ENCODE data around the gene COL6A2. TPM values are rescaled to one million over a fixed set of nuclear protein-coding genes. Genes with fewer than 3 reads are reported as not detected.

COL6A2 gene
- total and polyA plus RNA-seq, 8 donors = 362 to 647 (median 447) TPM

- intact Hi-C loops (cut with DNase I) = no loop called here
- peaks cover 0 to 11% of the 10 kb centered on the region in 2 donors for H3K27me3 ChIP-seq
- H3K4me1 ChIP-seq = peaks cover 0 to 7% of the 10 kb centered on the region in 2 donors
- peaks cover 0 to 4% of the 10 kb centered on the region in 2 donors for H3K36me3 ChIP-seq
- no peak overlapping the region for H3K4me3 ChIP-seq
- ATAC-seq (no peak), DNase-seq (peak in 1 of 4 donors; percentile 66)
- no peak overlapping the region for H3K27ac ChIP-seq
- peaks cover 0 to 4% of the 10 kb centered on the region in 2 donors for H3K9me3 ChIP-seq
- no peak for TF ChIP-seq CTCF (IDR thresholded peaks at IDR 0.05)
Measured at GRCh38 chr21:46156378-46156645, 58.4 kb downstream of the COL6A2 start.

- Histone ChIP-seq H3K4me3 (no peak overlapping the region), H3K36me3 (peaks cover 0 to 8% of the 10 kb centered on the region in 2 donors), H3K9me3 (peaks cover 0 to 5% of the 10 kb centered on the region in 2 donors), H3K4me1 (peaks cover 0 to 7% of the 10 kb centered on the region in 2 donors), H3K27ac (no peak overlapping the region), H3K27me3 (peaks cover 0 to 9% of the 10 kb centered on the region in 2 donors)
- ATAC-seq (no peak), DNase-seq (no peak)
- TF ChIP-seq CTCF (IDR thresholded peaks at IDR 0.05) = no peak
- intact Hi-C loops (cut with DNase I) = no loop called here
Measured at GRCh38 chr21:46156678-46157077, 58.8 kb downstream of the COL6A2 start.

GRCh38 chr21:46157396-46157986, 59.6 kb downstream of the COL6A2 start:
- no peak overlapping the region for H3K27ac ChIP-seq
- H3K4me1 ChIP-seq = peaks cover 0 to 7% of the 10 kb centered on the region in 2 donors
- intact Hi-C loops (cut with DNase I) = no loop called here
- H3K4me3 ChIP-seq = no peak overlapping the region
- H3K9me3 ChIP-seq = peaks cover 0 to 7% of the 10 kb centered on the region in 2 donors
- ATAC-seq = no peak
- no peak for TF ChIP-seq CTCF (IDR thresholded peaks at IDR 0.05)
- DNase-seq = no peak
- peaks cover 0 to 10% of the 10 kb centered on the region in 2 donors for H3K36me3 ChIP-seq
- H3K27me3 ChIP-seq = peaks cover 0 to 8% of the 10 kb centered on the region in 2 donors

- peaks cover 0 to 3% of the 10 kb centered on the region in 2 donors for H3K27me3 ChIP-seq
- H3K9me3 ChIP-seq = peaks cover 0 to 7% of the 10 kb centered on the region in 2 donors
- intact Hi-C loops (cut with DNase I) = no loop called here
- H3K4me3 ChIP-seq = no peak overlapping the region
- H3K4me1 ChIP-seq = peaks cover 0 to 6% of the 10 kb centered on the region in 2 donors
- H3K27ac ChIP-seq = no peak overlapping the region
- TF ChIP-seq CTCF (IDR thresholded peaks at IDR 0.05) = no peak
- DNase-seq (peak in 2 of 4 donors; percentile 29 to 62), ATAC-seq (no peak)
- H3K36me3 ChIP-seq = peaks cover 0 to 10% of the 10 kb centered on the region in 2 donors
Measured at GRCh38 chr21:46157987-46158451, 60.1 kb downstream of the COL6A2 start.

GRCh38 chr21:46158666-46159300, 60.9 kb downstream of the COL6A2 start:
- no peak for ATAC-seq
- Histone ChIP-seq H3K9me3 (peaks cover 0 to 7% of the 10 kb centered on the region in 2 donors), H3K36me3 (peaks cover 0 to 10% of the 10 kb centered on the region in 2 donors), H3K27ac (no peak overlapping the region), H3K4me1 (no peaks in the 10 kb centered on the region), H3K4me3 (no peak overlapping the region), H3K27me3 (no peaks in the 10 kb centered on the region)
- no peak for DNase-seq
- intact Hi-C loops (cut with DNase I) = no loop called here
- TF ChIP-seq CTCF (IDR thresholded peaks at IDR 0.05) = no peak
